ENCODE results near the gene NONO. TPM values are rescaled to one million over a fixed set of nuclear protein-coding genes. Genes with fewer than 3 reads are reported as not detected.

NONO gene
- total RNA-seq, 1 donor from 2014 or later = 916 TPM

DNA sequence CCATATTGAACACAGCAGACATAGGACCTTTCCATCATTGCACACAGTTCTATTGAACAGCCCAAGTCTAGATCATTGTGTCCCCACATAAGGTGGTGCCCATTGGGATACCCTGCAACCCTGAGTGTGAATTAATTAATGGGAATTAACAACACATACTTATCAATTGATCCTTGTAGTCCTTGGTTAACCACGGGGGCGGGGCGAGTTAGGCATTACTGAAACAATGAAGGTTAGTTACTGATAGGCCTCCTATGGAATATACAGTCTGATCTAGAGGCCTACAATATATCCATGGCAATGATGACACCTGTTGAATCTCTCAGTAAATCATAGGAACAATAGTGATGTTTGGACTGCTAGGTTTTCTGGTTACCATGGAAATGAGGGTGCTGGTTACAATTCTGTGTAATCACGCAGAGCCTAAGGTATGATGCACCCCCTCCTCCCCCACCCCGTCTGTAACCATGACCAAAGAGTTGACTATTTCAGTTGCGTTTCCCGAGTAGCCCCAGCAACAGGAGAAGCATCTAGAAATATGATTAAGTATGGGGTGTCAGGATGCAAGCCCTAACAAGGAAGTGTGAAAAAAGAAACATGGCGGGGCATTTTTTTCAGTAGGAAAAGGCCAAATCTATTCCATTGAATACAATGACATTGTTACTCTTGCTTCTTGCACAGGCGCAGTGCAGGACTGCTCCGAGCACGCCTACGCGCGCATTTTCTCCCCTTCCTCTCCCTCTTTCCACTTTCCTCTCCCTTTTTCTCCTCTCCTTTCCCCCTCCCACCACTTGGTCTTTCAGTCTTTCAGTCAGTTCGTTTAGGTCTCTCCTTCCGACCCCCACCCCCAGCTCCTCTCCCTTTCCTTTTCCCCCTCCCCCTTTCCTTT, 677 bp upstream of the NONO start:
- Histone ChIP-seq H3K4me2 (peak overlapping the region; percentile 70), H3F3A (ENCODE audit: low read depth) (peaks cover 22% of the 10 kb centered on the region), H3K4me1 (peaks cover 17% of the 10 kb centered on the region), H3K4me3 (peak overlapping the region; percentile 10), H4K20me1 (ENCODE audit: low read depth) (peaks cover 39% of the 10 kb centered on the region), H3K9me3 (ENCODE audit: low read depth) (no peaks in the 10 kb centered on the region), H3K9ac (no peak overlapping the region), H3K79me2 (ENCODE audit: low read depth) (peaks cover 48% of the 10 kb centered on the region), H2AFZ (replicated peaks) (peak overlapping the region; percentile 36), H3K27ac (peak overlapping the region; percentile 78), H3K36me3 (peaks cover 25% of the 10 kb centered on the region), H3K27me3 (no peaks in the 10 kb centered on the region)
- no peak for TF ChIP-seq EZH2 (IDR thresholded peaks at IDR 0.05)
- TF ChIP-seq, protein P1, sequence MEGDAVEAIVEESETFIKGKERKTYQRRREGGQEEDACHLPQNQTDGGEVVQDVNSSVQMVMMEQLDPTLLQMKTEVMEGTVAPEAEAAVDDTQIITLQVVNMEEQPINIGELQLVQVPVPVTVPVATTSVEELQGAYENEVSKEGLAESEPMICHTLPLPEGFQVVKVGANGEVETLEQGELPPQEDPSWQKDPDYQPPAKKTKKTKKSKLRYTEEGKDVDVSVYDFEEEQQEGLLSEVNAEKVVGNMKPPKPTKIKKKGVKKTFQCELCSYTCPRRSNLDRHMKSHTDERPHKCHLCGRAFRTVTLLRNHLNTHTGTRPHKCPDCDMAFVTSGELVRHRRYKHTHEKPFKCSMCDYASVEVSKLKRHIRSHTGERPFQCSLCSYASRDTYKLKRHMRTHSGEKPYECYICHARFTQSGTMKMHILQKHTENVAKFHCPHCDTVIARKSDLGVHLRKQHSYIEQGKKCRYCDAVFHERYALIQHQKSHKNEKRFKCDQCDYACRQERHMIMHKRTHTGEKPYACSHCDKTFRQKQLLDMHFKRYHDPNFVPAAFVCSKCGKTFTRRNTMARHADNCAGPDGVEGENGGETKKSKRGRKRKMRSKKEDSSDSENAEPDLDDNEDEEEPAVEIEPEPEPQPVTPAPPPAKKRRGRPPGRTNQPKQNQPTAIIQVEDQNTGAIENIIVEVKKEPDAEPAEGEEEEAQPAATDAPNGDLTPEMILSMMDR (IDR thresholded peaks at IDR 0.05) = no peak
- TF ChIP-seq EZH2phosphoT487 (IDR thresholded peaks at IDR 0.05) = no peak
- Mint-ChIP-seq H3K27ac (peak overlapping the region; percentile 99), H3K36me3 (peaks cover 7% of the 10 kb centered on the region), H3K4me1 (peaks cover 5% of the 10 kb centered on the region), H3K27me3 (ENCODE audit: insufficient read depth, low read depth) (peaks cover 2% of the 10 kb centered on the region), H3K4me3 (peak overlapping the region; percentile 99), H3K9me3 (peaks cover 14% of the 10 kb centered on the region)
- DNase-seq (ENCODE audit: low spot score) = peak; percentile 12

- peak overlapping the region; percentile 96 for H3K4me3 ChIP-seq
- H3K36me3 ChIP-seq = peaks cover 31% of the 10 kb centered on the region
- peak overlapping the region; percentile 96 for H3K9ac ChIP-seq
- peaks cover 17% of the 10 kb centered on the region for H3K4me1 ChIP-seq
- DNase-seq (ENCODE audit: low spot score) = no peak
- H3F3A ChIP-seq (ENCODE audit: low read depth) = peaks cover 31% of the 10 kb centered on the region
- peaks cover 2% of the 10 kb centered on the region for H3K27me3 Mint-ChIP-seq (ENCODE audit: insufficient read depth, low read depth)
- no peak overlapping the region for H2AFZ ChIP-seq (replicated peaks)
- H4K20me1 ChIP-seq (ENCODE audit: low read depth) = peaks cover 70% of the 10 kb centered on the region
- H3K9me3 ChIP-seq (ENCODE audit: low read depth) = no peaks in the 10 kb centered on the region
- H3K27me3 ChIP-seq = no peaks in the 10 kb centered on the region
- TF ChIP-seq EZH2phosphoT487 (IDR thresholded peaks at IDR 0.05) (no peak), EZH2 (IDR thresholded peaks at IDR 0.05) (no peak)
- TF ChIP-seq, protein P1 (IDR thresholded peaks at IDR 0.05) = no peak
- peak overlapping the region; percentile 99 for H3K4me3 Mint-ChIP-seq
- peaks cover 13% of the 10 kb centered on the region for H3K36me3 Mint-ChIP-seq
- peak overlapping the region; percentile 97 for H3K4me2 ChIP-seq
- H3K79me2 ChIP-seq (ENCODE audit: low read depth) = peaks cover 79% of the 10 kb centered on the region
- H3K9me3 Mint-ChIP-seq = peaks cover 5% of the 10 kb centered on the region
- peaks cover 5% of the 10 kb centered on the region for H3K4me1 Mint-ChIP-seq
- H3K27ac ChIP-seq = no peak overlapping the region
- H3K27ac Mint-ChIP-seq = no peak overlapping the region
These were observed 2.5 kb downstream of the NONO start for GRCh38 chrX:71285929-71286328.

DNA sequence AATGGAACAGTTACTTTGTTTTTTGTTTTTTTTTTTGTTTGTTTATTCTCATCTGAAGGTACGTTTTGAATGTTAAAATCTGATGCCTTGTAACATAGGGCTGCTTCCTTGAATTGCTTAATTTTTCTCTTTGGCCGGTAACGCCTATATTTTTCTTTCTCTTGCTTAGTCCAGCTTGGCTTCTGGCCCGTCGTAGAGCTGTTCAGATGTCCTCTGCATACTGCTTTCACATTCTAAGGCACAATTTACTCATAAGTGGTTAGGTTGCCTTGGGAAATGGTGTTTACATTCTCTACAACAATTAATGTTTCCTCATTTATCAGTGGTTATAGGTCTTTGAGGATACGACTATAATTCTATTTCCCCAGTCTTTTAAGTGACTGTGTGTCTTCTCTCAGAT, 7.9 kb downstream of the NONO start:
- H3K79me2 ChIP-seq (ENCODE audit: low read depth) = peaks cover 84% of the 10 kb centered on the region
- H3K27ac ChIP-seq = peak overlapping the region; percentile 29
- no peaks in the 10 kb centered on the region for H3K9me3 Mint-ChIP-seq
- no peak overlapping the region for H3K9ac ChIP-seq
- H3K4me3 Mint-ChIP-seq = no peak overlapping the region
- peaks cover 43% of the 10 kb centered on the region for H3F3A ChIP-seq (ENCODE audit: low read depth)
- H3K4me2 ChIP-seq = no peak overlapping the region
- peaks cover 26% of the 10 kb centered on the region for H3K36me3 Mint-ChIP-seq
- no peak overlapping the region for H3K4me3 ChIP-seq
- no peaks in the 10 kb centered on the region for H3K9me3 ChIP-seq (ENCODE audit: low read depth)
- DNase-seq (ENCODE audit: low spot score) = no peak
- H2AFZ ChIP-seq (replicated peaks) = no peak overlapping the region
- H4K20me1 ChIP-seq (ENCODE audit: low read depth) = peaks cover 91% of the 10 kb centered on the region
- no peaks in the 10 kb centered on the region for H3K27me3 Mint-ChIP-seq (ENCODE audit: insufficient read depth, low read depth)
- H3K36me3 ChIP-seq = peaks cover 26% of the 10 kb centered on the region
- TF ChIP-seq EZH2 (IDR thresholded peaks at IDR 0.05) (no peak), EZH2phosphoT487 (IDR thresholded peaks at IDR 0.05) (no peak)
- TF ChIP-seq, protein P1 (IDR thresholded peaks at IDR 0.05) = no peak
- H3K4me1 ChIP-seq = peaks cover 6% of the 10 kb centered on the region
- H3K4me1 Mint-ChIP-seq = peaks cover 2% of the 10 kb centered on the region
- no peak overlapping the region for H3K27ac Mint-ChIP-seq
- no peaks in the 10 kb centered on the region for H3K27me3 ChIP-seq
